ENCODE data around the gene FAM9A. TPM values are rescaled to one million over a fixed set of nuclear protein-coding genes. Genes with fewer than 3 reads are reported as not detected.

The FAM9A gene
- total RNA-seq, 1 donor from 2014 or later: not detected

- Histone ChIP-seq H3K27me3 (ENCODE audit: insufficient read depth, low read length) (no peaks in the 10 kb centered on the region), H3K4me1 (ENCODE audit: insufficient read depth, low read length) (no peaks in the 10 kb centered on the region), H2AFZ (ENCODE audit: low read depth, low read length) (no peak overlapping the region), H3K9ac (ENCODE audit: low read length) (no peak overlapping the region), H3K79me2 (ENCODE audit: insufficient read depth, low read length) (no peaks in the 10 kb centered on the region), H3K9me3 (ENCODE audit: insufficient read depth, low read depth, low read length) (no peaks in the 10 kb centered on the region), H3K4me3 (ENCODE audit: insufficient read depth, low read depth, low read length) (no peak overlapping the region), H3K4me2 (ENCODE audit: low read length) (no peak overlapping the region), H3K36me3 (ENCODE audit: insufficient read depth, low read length) (no peaks in the 10 kb centered on the region), H4K20me1 (ENCODE audit: insufficient read depth, low read length) (no peaks in the 10 kb centered on the region), H3K27ac (ENCODE audit: low read depth, low read length) (no peak overlapping the region)
- Mint-ChIP-seq H3K27ac (ENCODE audit: unreplicated experiment) (no peak overlapping the region), H3K27me3 (ENCODE audit: low read depth, unreplicated experiment) (no peaks in the 10 kb centered on the region), H3K36me3 (ENCODE audit: low read depth, unreplicated experiment) (no peaks in the 10 kb centered on the region), H3K4me1 (ENCODE audit: low read depth, unreplicated experiment) (no peaks in the 10 kb centered on the region), H3K4me3 (ENCODE audit: unreplicated experiment) (no peak overlapping the region), H3K9me3 (ENCODE audit: unreplicated experiment) (no peaks in the 10 kb centered on the region)
- peak; percentile 98 for FAIRE-seq
- DNase-seq (ENCODE audit: low read depth): no peak
- TF ChIP-seq EZH2 (IDR thresholded peaks at IDR 0.05; ENCODE audit: insufficient read depth, low read length) (no peak), CTCF (IDR thresholded peaks at IDR 0.05; ENCODE audit: insufficient read depth, low read depth, low read length) (peak; percentile 44)
Observed at GRCh38 chrX:8748855-8749254, 52.3 kb downstream of the FAM9A start.

DNA sequence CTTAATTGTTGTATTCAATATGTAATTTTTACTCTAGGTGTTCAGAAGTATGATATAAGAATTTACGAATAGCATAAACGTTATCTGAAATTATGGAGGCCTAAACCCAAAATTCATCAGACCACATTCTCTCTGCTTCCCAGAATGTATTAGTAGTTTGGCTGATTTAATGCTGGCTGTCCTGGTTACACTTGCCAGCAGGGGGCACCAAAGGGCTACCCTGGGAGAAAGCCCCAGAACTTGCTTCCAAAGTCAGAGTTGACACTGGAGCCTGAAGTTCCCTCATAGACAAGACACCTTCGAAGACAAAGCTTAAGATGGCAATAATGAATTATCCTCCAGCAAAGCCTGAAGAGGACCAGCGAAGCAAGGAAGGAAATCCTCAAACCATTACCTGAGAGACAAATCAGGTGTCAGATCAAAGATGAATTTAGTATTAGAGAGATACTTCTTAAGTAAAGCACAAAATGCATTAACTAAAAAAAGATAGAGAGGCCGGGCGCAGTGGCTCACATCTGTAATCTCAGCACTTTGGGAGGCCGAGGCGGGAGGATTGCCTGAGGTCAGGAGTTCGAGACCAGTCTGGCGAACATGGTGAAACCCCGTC is 58.0 kb downstream of the FAM9A start:
- Histone ChIP-seq H3K9ac (ENCODE audit: low read length) (no peak overlapping the region), H3K27me3 (ENCODE audit: insufficient read depth, low read length) (no peaks in the 10 kb centered on the region), H3K27ac (ENCODE audit: low read depth, low read length) (no peak overlapping the region), H3K4me1 (ENCODE audit: insufficient read depth, low read length) (no peaks in the 10 kb centered on the region), H3K4me3 (ENCODE audit: insufficient read depth, low read depth, low read length) (no peak overlapping the region), H3K4me2 (ENCODE audit: low read length) (no peak overlapping the region), H3K36me3 (ENCODE audit: insufficient read depth, low read length) (no peaks in the 10 kb centered on the region), H3K79me2 (ENCODE audit: insufficient read depth, low read length) (no peaks in the 10 kb centered on the region), H3K9me3 (ENCODE audit: insufficient read depth, low read depth, low read length) (no peaks in the 10 kb centered on the region), H4K20me1 (ENCODE audit: insufficient read depth, low read length) (no peaks in the 10 kb centered on the region), H2AFZ (ENCODE audit: low read depth, low read length) (no peak overlapping the region)
- Mint-ChIP-seq H3K36me3 (ENCODE audit: low read depth, unreplicated experiment) (no peaks in the 10 kb centered on the region), H3K9me3 (ENCODE audit: unreplicated experiment) (no peaks in the 10 kb centered on the region), H3K27me3 (ENCODE audit: low read depth, unreplicated experiment) (no peaks in the 10 kb centered on the region), H3K27ac (ENCODE audit: unreplicated experiment) (no peak overlapping the region), H3K4me1 (ENCODE audit: low read depth, unreplicated experiment) (no peaks in the 10 kb centered on the region), H3K4me3 (ENCODE audit: unreplicated experiment) (no peak overlapping the region)
- FAIRE-seq (peak; percentile 80), DNase-seq (ENCODE audit: low read depth) (no peak)
- TF ChIP-seq CTCF (IDR thresholded peaks at IDR 0.05; ENCODE audit: insufficient read depth, low read depth, low read length): peak; percentile 47
- TF ChIP-seq EZH2 (IDR thresholded peaks at IDR 0.05; ENCODE audit: insufficient read depth, low read length): no peak

GRCh38 chrX:8741981-8742380 is 59.2 kb downstream of the FAM9A start:
- no peaks in the 10 kb centered on the region for H3K27me3 ChIP-seq (ENCODE audit: insufficient read depth, low read length)
- no peaks in the 10 kb centered on the region for H3K79me2 ChIP-seq (ENCODE audit: insufficient read depth, low read length)
- H3K27ac ChIP-seq (ENCODE audit: low read depth, low read length): no peak overlapping the region
- no peaks in the 10 kb centered on the region for H3K9me3 ChIP-seq (ENCODE audit: insufficient read depth, low read depth, low read length)
- H4K20me1 ChIP-seq (ENCODE audit: insufficient read depth, low read length): no peaks in the 10 kb centered on the region
- DNase-seq (ENCODE audit: low read depth): no peak
- Mint-ChIP-seq H3K27me3 (ENCODE audit: low read depth, unreplicated experiment) (no peaks in the 10 kb centered on the region), H3K4me3 (ENCODE audit: unreplicated experiment) (no peak overlapping the region), H3K9me3 (ENCODE audit: unreplicated experiment) (no peaks in the 10 kb centered on the region), H3K4me1 (ENCODE audit: low read depth, unreplicated experiment) (no peaks in the 10 kb centered on the region), H3K27ac (ENCODE audit: unreplicated experiment) (no peak overlapping the region), H3K36me3 (ENCODE audit: low read depth, unreplicated experiment) (no peaks in the 10 kb centered on the region)
- no peak for FAIRE-seq
- no peak overlapping the region for H3K4me2 ChIP-seq (ENCODE audit: low read length)
- H2AFZ ChIP-seq (ENCODE audit: low read depth, low read length): no peak overlapping the region
- H3K9ac ChIP-seq (ENCODE audit: low read length): no peak overlapping the region
- TF ChIP-seq CTCF (IDR thresholded peaks at IDR 0.05; ENCODE audit: insufficient read depth, low read depth, low read length) (no peak), EZH2 (IDR thresholded peaks at IDR 0.05; ENCODE audit: insufficient read depth, low read length) (no peak)
- no peaks in the 10 kb centered on the region for H3K4me1 ChIP-seq (ENCODE audit: insufficient read depth, low read length)
- no peaks in the 10 kb centered on the region for H3K36me3 ChIP-seq (ENCODE audit: insufficient read depth, low read length)
- H3K4me3 ChIP-seq (ENCODE audit: insufficient read depth, low read depth, low read length): no peak overlapping the region

Data from astrocyte (in vitro differentiated cells and primary cell).